ENCODE results near the gene SMAD1. TPM values are rescaled to one million over a fixed set of nuclear protein-coding genes. Genes with fewer than 3 reads are reported as not detected.
"Not testable (repeated sequence)": the region's sequence is repeated elsewhere in the genome, so short reads cannot be mapped to it uniquely, and the experiment has no call there.

Gene SMAD1
- total RNA-seq, 1 experiment from 2014 or later: 6.9 TPM

GRCh38 chr4:145525291-145525740 lies 43.7 kb downstream of the SMAD1 start:
- DNase-seq (ENCODE audit: low spot score): no peak

GRCh38 chr4:145527773-145528172 lies 46.1 kb downstream of the SMAD1 start:
- DNase-seq (ENCODE audit: low spot score): no peak

GRCh38 chr4:145528601-145529000 lies 46.9 kb downstream of the SMAD1 start:
- peak; percentile 19 for DNase-seq (ENCODE audit: low spot score)

GRCh38 chr4:145530189-145530588 lies 48.5 kb downstream of the SMAD1 start:
- DNase-seq (ENCODE audit: low spot score): no peak

GRCh38 chr4:145530662-145531061 lies 49.0 kb downstream of the SMAD1 start:
- DNase-seq (ENCODE audit: low spot score): no peak

GRCh38 chr4:145531223-145531622 lies 49.6 kb downstream of the SMAD1 start:
- no peak for DNase-seq (ENCODE audit: low spot score)

GRCh38 chr4:145531859-145532258 lies 50.2 kb downstream of the SMAD1 start:
- no peak for DNase-seq (ENCODE audit: low spot score)

- DNase-seq (ENCODE audit: low spot score): no peak
Measured at GRCh38 chr4:145533001-145533400, 51.3 kb downstream of the SMAD1 start.

- not testable (repeated sequence) for DNase-seq (ENCODE audit: low spot score)
Measured at GRCh38 chr4:145533415-145533814, 51.8 kb downstream of the SMAD1 start.

GRCh38 chr4:145533961-145534360 lies 52.3 kb downstream of the SMAD1 start:
- no peak for DNase-seq (ENCODE audit: low spot score)

- no peak for DNase-seq (ENCODE audit: low spot score)
Measured at GRCh38 chr4:145535202-145535601, 53.5 kb downstream of the SMAD1 start.

- DNase-seq (ENCODE audit: low spot score): no peak
Measured at GRCh38 chr4:145536044-145536443, 54.4 kb downstream of the SMAD1 start.

- DNase-seq (ENCODE audit: low spot score): no peak
Measured at GRCh38 chr4:145538596-145538995, 56.9 kb downstream of the SMAD1 start.

- no peak for DNase-seq (ENCODE audit: low spot score)
Measured at GRCh38 chr4:145539671-145540070, 58.0 kb downstream of the SMAD1 start.

GRCh38 chr4:145540235-145540634 lies 58.6 kb downstream of the SMAD1 start:
- no peak for DNase-seq (ENCODE audit: low spot score)

- DNase-seq (ENCODE audit: low spot score): no peak
Measured at GRCh38 chr4:145541346-145541745, 59.7 kb downstream of the SMAD1 start.

- peak; percentile 8 for DNase-seq (ENCODE audit: low spot score)
Measured at GRCh38 chr4:145545031-145545430, 63.4 kb downstream of the SMAD1 start.

GRCh38 chr4:145545538-145546174 lies 64.0 kb downstream of the SMAD1 start:
- DNase-seq (ENCODE audit: low spot score): peak; percentile 70

GRCh38 chr4:145546175-145546915 lies 64.7 kb downstream of the SMAD1 start:
- DNase-seq (ENCODE audit: low spot score): no peak

GRCh38 chr4:145551660-145552059 lies 70.0 kb downstream of the SMAD1 start:
- no peak for DNase-seq (ENCODE audit: low spot score)

GRCh38 chr4:145552181-145552822 lies 70.6 kb downstream of the SMAD1 start:
- DNase-seq (ENCODE audit: low spot score): no peak

- no peak for DNase-seq (ENCODE audit: low spot score)
Measured at GRCh38 chr4:145553375-145553774, 71.7 kb downstream of the SMAD1 start.

GRCh38 chr4:145554691-145555090 lies 73.0 kb downstream of the SMAD1 start:
- DNase-seq (ENCODE audit: low spot score): peak; percentile 15
